GM19025 (cell line): ENCODE measurements around the gene TNFRSF25.
"Not testable (repeated sequence)": the region's sequence is repeated elsewhere in the genome, so short reads cannot be mapped to it uniquely, and the experiment has no call there.

Experiments
- ATAC-seq: cut with Tn5 transposase; IDR thresholded peaks from one replicate; pipeline ENCODE4 v1.9.1; 2021; ENCODE audit warnings: mild to moderate bottlenecking, low read depth, moderate library complexity; ENCODE audit not compliant: unreplicated experiment

Gene TNFRSF25

DNA sequence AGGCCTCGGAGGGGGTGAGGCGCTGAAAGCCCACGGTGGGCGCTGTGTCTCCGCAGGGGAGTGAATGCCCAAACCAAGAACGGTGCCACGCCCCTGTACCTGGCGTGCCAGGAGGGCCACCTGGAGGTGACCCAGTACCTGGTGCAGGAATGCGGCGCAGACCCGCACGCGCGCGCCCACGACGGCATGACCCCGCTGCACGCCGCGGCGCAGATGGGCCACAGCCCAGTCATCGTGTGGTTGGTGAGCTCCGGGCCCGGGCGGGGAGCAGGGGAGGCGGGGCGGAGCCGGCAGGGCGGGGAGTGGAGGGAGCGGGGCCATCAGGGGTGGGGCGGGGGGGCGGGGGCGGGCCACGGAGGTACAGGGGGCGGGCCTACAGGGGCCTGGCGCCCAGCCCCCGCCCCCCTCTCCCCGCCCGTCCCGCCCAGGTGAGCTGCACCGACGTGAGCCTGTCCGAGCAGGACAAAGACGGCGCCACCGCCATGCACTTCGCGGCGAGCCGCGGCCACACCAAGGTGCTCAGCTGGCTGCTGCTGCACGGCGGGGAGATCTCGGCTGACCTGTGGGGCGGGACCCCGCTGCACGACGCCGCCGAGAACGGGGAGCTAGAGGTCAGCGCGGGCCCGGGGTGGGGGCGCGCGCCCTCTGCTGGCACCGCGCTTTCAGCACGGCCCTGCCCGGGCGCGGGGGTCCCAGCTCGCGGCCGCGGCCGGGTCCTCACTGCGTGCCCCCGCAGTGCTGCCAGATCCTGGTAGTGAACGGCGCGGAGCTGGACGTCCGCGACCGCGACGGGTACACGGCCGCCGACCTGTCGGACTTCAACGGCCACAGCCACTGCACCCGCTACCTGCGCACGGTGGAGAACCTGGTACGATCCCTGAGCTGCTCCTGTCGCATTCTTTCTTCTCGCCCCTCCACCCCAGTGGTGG, 25.5 kb downstream of the TNFRSF25 start:
- no peak for ATAC-seq

DNA sequence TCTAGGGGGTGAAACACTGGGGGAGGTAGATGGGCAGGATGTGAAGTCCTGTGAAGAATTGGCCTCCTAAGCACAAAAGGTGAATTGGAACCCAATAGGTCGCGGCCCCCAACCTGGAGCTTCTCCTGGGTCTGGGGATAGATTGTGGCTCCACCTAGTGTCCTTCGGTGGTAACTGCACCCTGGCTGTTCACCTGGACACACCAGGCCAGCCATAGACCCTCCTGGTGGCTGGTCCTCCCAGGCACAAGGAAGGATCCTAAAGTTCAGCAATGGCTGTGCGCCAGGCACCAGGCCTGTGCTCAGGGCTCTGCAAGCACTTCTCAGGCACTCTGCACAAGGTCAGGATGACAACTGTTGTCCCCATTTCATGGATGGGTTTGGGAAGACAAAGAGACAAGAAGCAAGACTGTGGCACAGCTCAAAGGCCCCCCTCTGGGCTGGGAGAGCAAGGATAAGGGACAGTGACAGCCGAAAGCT, 27.9 kb downstream of the TNFRSF25 start:
- no peak for ATAC-seq

DNA sequence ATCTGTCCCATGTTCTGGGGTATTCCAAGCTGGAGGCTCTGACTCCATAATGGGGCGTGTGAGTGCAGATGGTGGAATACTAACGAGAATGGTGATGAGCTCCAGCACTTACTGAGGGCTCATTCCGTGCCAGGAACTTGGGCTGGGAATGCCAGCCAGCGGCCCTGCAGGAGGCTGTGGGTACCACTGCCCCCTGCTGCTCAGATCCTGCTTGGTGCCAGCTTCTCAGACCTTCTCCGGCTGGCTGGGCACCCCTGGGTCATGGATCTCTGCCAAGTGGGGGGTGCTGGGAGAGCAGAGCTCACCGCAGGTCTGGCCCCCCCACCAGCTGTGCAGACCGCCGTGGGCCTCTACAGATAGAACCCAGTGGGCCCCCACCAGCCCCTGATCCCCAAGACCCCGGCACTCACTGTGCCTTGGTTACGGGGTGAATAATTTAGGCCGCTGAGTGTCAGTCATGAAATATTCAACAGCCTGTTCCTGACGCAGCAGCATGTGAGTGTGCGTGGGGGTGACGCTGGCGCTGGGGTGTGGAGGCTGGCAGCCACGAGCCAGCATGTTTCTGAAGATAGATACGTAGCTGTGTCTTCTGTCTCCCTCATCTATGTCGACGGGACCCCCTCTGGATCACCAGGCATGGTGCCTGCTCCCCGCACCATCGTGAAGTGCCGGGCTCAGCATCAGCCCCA, 28.8 kb downstream of the TNFRSF25 start:
- not testable (repeated sequence) for ATAC-seq

DNA sequence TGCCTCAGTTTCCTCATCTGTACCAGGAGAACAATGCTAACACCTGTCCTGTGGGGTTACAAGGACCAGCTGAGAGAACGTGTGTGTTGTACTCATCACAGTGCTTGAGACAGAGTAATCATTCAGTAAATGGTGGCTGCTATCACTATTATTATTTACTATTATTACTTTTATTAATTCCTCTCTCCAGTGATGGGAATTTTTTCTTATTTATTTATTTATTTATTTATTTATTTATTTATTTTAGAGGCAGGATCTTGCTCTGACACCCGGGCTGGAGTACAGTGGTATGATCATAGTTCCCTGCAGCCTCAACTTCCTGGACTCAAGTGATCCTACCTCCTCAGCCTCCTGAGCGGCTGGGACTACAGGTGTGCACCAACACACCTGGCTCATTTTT, 29.7 kb downstream of the TNFRSF25 start:
- not testable (repeated sequence) for ATAC-seq

DNA sequence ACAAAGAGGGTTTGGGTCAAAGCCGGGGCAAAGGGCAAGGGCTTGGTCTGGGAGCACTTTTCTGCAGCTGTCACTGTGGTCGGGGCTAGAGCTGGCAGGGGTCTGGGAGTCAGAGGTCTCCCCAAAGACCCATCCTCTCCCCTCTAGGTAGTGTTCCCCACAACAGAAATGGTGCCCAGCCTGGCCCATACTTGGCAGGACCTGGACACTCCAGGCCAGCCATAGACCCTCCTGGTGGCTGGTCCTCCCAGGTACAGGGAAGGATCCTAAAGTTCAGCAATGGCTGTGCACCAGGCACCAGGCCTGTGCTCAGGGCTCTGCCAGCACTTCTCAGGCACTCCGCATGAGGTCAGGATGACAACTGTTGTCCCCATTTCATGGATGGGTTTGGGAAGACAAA, 30.4 kb downstream of the TNFRSF25 start:
- ATAC-seq: no peak

DNA sequence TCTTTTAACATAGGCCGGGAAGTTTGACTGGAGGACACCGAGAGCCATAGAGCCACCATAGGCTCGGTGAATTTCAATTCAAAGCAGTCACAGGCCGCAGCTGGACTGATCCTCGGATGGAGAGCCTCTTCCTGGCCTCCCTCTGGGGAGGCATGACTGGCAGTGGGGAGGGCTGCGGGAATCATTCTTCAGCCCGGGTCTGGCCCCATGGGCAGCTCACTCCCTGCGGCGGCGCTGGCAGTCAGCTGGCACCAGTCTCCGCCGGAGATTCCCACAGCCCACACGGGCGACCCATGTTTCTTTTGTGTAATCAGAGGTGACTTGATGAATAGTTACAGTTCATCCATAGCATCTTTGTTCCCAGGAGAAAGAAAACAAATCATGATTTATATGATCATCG, 30.8 kb downstream of the TNFRSF25 start:
- ATAC-seq: no peak

DNA sequence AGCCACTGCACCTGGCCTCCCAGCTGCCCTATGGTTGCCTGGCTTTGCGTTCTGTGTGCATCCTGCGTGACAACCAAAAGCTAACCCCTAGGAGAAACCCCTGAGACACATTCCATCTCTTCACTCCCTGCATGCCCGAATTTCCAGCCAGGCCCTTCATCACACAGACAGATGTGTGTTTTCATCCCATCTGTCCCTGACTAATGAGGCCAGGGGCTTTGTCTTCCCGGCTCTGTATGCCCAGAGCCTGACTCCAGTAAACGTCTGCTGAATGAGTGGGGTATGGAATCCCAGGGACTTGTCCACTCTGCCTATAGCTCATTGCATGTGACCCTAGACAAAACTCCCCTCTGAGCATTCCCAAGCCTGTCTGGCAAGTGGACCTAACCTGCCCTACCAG, 31.8 kb downstream of the TNFRSF25 start:
- no peak for ATAC-seq

DNA sequence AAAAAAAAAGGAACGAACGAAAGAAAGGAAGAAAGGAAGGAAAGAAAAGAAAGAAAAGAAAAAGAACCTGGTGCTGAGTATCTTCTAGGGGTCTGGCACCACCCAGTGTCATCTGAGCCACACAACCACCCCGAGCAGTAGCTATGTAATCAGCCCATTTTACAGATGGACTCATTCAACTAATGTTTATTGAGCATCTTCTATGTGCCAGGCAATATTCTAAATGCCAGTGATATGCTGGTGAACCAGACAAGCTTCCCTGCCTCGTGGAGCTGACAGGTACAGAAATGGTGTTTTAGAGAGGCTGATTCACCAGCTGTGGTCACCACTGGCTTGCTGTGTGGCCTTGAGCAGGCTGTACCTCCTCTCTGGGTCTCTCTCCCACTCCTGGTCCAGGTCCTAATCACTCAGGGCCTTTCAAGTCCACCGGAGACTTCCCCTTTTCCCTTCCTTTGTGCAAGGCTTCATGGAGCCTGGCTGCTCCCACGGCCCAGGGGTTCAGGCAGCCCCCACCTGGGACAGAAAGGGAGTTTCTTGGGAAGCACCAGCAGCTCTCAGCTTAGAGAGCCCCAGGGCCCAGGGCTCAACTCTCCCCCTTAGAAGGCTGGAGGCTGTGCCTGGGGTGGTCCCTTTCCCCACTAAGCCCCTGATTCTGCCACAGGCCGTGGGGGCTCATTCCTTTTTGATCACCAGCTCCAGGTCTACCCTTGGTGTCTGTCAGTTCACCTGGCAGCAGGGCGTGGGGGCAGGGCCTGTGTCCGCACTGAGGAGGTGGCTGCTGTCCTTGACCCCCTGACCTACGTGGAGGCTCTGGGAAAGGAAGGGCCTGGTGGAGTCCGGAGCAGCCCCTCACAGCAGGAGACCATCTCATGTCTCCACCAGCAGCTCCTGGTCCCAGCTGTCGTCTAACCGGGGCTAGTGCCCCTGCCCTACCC, 34.1 kb downstream of the TNFRSF25 start:
- not testable (repeated sequence) for ATAC-seq

DNA sequence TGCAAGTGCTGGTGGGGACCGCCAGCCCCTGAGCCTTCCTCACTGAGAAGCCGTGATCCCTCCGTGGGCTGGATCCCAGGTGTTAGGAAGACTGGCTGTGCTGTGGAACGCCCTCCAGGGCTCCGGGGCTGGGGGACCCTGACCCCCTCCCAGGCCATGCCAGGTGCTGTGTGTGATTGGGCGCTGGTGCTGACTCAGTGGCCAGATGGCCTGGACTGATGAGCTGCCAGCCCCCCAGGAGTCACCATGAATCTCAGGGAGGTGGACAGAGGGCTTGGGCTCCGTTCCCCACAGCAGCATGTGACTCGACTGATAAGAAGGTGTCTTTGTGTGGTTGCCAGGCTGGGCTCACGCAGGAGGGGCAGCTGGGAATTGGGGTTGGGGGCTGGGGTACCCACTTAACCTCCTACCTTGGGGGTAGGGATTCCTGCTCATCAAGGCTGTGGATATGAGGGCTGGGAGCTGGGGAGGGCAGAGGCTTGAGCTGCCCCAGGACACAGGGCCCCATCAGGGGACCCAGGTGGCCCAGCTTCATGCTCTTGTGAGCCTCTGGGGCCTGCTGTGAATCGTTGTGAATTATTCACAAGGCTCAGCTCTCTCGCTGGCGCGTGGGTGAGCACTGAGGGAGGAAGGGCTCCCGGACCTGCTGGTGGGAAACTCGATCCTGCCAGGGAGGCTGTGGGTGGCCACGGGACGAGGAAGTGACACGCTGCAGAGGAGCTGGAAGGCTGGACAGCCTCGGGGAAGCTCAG, 36.1 kb downstream of the TNFRSF25 start:
- not testable (repeated sequence) for ATAC-seq

DNA sequence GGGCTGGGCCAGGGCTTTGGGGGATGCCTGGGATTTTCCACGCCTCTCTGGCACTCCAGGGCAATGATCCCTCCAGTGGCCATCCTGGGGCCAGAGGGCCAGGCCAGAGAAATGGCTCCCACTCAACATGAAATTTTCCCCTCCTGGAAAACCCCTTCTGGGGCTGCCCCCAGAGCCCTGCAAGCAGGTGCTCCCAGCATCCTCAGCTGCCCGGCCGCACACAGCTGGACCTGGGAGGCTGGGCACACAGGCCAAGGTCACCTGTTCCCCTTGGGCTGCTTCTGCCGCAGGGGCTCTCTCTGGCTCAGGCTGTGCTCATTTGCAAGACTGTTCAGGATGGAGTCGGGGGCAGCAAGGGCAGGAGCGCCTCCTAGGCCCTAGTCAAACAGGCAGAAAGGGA, 37.5 kb downstream of the TNFRSF25 start:
- ATAC-seq: not testable (repeated sequence)

DNA sequence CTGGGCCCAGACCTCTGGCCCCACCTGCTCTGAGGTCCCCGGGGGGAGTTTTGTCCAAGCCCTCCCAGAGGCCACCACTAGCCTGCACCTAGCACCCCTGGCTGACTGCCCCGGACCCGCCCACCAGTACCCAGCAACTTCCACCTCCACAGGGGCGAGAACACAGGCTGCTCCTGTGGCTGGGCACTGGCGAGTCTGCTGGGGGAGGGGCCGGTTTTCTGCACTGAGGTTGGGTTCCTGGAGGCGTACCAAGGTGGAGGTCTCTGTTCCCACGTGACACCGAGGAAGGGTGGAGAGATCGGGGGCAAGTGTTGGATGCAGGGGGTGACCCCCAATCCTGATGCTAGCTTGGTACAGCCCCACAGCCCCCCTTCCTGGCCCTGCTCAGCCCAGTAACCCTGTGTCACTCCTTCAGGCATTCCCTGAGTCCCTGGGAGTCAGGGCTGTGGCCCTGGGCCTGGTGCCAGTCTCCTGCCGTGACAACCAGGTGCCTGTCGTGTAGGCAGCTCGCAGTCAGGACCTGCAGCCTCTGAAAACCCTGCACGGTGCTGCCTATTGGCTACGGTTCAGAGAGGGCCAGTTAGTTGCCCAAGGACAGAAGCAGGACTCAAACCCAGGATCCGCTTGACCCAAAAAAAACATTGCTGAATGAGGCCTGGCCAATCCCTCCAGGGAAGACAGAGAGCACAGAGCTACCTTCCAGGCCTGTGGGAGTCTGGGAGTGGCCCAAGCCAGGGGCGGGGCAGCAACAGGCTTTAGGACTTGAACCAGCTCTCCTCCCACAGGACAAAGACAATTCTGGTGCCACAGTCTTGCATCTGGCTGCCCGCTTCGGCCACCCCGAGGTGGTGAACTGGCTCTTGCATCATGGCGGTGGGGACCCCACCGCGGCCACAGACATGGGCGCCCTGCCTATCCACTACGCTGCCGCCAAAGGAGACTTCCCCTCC, 38.3 kb downstream of the TNFRSF25 start:
- no peak for ATAC-seq

DNA sequence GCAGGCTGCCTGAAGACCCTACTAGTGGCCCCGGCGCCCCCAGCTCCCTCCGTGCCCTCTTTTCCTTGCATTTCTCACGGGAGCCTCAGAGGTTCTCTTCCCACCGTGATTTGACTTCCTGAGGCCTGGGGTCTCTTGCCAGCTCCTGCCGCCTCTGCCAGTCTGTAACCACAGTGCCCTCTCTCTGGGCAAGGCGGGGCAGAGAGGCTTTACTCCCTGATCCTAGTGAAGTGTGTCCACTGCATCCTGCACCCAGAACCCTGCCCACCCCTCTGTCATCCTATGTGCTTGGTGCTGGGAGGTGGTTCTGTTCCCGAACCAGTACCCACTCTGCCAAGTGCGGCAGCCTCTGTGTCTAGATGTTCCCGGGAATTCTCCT, 39.0 kb downstream of the TNFRSF25 start:
- ATAC-seq: no peak

DNA sequence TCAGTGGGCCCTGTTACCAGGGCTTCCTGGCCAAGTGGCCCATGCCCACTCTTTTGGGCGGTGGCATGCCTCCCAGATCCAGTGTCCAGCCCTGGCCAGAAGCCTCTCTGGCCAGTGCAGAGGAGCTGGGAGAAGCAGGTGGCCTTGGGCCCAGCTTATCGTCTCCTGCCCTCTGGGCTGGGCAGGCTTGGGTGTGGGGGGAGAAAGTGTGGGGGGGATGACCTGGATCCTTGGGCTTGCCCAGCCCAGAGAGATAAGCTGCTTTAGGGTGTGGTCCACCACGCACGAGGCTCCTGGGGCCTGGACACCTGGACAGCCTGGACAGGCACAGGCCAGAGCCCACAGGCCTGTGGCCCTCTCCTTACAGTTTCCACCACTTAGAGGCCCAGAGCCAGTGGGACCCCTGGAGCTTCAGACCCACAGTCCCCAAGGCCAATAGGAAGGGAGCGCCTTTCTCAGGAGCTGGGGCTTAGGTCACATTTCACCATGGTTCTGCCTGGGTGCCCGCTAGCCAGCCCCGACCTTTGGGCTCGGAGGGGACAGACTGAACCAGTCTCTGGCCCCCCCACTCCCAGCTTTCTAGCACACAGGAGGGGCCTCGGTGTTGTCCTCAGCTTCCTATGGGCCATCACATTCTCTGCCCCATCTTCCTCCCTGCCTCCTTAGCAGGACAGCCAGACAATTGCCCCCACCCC, 39.5 kb downstream of the TNFRSF25 start:
- no peak for ATAC-seq

DNA sequence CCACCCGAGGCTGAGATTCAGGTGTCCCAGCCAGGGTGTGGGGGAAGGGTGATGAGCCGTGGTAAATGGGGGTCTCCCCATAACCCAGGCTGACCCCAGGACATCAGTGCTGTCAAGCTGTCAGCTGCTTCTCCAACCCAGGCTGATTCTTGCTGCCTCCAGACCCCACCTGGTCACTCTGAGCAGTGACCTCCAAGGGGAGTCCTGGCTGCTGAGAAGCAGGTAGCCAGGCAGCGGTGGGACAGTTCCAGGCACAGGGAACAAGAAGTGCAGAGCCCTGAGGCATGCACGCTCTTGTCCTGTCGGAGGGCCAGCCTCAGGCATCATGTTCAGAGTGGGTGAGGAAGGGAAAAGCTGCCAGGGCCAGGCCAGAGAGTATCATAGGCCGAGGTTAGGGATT, 40.3 kb downstream of the TNFRSF25 start:
- no peak for ATAC-seq

DNA sequence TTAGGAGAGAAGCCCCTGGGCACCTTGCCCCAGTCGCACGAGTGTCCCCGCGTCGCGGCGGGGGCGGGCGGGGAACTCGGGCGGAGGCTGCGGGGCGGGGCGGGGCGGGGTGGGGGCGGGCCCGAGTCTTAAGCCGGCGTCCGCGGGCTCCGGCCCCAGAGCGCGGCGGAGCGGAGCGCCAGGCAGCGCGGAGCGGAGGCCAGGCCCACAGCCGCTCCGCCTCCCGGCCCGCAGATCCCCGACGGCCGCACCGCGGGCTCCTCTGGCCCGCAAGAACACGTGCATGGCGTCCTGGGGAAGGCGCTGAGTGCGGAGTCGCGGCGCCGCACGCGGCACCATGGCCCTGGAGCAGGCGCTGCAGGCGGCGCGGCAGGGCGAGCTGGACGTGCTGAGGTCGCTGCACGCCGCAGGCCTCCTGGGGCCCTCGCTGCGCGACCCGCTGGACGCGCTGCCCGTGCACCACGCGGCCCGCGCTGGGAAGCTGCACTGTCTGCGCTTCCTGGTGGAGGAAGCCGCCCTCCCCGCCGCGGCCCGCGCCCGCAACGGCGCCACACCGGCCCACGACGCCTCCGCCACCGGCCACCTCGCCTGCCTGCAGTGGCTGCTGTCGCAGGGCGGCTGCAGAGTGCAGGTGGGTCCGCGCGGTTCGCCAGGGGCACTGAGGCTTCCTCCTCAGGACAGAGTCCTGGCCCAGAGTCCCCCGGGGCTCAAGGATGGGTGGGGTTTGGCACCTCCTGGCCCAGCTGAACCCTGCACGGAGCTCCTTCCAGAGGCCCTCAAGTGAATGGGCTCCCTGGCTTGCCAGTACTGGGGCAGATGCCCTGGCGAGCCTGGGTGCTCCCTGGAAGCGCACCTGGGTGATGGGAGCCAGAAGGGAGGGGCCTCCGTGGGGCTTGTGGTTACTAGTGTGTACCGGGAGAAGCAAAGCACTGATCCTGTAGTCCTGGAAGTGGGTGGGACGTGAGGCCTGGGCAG, 41.1 kb downstream of the TNFRSF25 start, which contains the start of gene ESPN:
Gene ESPN, plus strand, starts transcription at position 158 of the 975 bp plus-strand sequence. Its CDS starts 180 bp downstream, at position 338.
- ATAC-seq: no peak

DNA sequence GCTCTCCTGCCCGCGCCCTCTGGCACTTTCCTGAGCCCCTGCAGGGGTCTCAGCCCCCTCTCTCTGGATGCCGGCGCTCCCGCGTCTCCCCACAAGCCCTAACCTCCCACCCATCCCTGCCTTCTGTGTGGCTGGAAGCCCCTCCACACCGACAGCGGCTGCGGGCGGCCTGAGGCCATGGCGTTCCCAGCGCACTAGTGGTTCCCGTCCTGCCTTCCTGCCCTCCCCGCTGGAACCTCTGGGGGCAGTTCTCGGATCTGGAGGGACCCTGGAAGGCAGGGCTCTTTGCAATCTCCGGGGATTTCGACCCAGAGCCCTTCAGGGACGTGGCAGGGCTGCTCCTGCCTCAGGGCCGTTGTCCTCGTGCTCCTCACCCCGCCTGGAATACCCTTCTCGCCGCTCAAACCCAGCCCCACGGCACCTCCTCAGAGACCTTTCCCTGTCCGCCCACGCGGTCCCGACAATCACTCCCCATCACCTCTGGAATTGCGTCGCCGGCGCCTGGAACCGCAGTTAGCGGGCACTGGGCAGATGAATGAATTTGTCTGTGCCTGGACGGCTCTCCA, 41.9 kb downstream of the TNFRSF25 start:
- no peak for ATAC-seq
